Activated T-cell treated with anti-CD3 and anti-CD28 coated beads for 1 hour (primary cell): ENCODE results near the gene CDC25C.
"Not testable (repeated sequence)": the region's sequence is repeated elsewhere in the genome, so short reads cannot be mapped to it uniquely, and the experiment has no call there.

Source experiments
- DNase-seq: peaks from one replicate; pipeline ENCODE4 v3.0.0-alpha.2; 2020; ENCODE audit warnings: low read depth

The CDC25C gene

DNA sequence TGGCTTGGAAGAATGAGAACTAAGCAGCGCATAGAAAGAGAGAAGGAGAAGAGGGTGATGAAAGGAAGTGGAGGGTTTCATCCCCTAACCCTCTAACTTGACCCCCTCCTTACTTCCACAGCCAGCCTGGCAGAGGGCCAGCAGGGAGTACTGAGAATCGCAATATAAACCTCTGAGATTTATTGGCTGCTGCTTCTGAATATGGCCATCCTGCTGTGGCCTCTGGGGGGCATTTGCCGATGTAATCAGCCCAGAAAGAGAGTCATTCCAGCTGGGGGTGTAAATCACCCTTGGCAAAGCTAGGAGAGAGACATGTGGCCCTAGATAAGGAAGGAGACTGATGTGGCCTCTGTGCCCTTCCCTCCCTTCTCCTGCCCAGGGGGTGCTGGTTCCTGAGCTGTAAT, 56.2 kb downstream of the CDC25C start:
- no peak for DNase-seq

DNA sequence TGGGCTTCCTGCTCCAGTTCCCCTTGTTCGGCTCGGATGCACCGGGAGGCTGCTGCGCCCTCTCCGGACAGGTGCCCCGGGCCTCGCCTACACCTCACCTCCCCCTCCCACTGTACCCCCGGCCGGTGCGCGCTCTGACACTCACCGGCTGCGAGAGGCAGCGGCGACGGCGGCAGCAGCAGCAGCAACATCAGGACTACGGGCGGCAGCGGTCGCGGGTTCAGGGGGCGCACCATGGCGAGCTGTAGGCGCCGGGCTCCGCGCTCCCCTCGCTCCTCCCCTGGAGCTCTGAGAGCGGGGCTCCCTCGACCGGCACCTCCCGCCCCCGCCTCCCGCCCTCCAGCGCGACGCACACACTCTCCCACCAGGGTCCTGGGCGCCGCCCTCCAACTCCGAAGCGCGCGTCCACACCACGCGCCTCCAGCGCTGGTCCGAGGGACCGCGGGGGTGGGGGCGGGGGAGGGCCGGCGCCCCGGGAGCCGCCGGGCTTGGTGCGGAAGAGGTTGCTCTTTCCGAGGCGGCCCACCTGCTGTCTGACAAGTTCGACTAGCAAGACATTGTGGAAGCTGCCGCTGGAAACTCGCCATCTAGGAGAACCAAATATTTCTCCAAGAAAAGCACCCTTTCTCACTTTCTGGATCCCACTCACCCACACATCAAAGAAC, 57.3 kb downstream of the CDC25C start, which contains the start of gene GFRA3:
Gene GFRA3, minus strand, starts transcription at position 433 of the 665 bp plus-strand sequence. Its CDS starts 197 bp downstream, at position 236.
- no peak for DNase-seq

DNA sequence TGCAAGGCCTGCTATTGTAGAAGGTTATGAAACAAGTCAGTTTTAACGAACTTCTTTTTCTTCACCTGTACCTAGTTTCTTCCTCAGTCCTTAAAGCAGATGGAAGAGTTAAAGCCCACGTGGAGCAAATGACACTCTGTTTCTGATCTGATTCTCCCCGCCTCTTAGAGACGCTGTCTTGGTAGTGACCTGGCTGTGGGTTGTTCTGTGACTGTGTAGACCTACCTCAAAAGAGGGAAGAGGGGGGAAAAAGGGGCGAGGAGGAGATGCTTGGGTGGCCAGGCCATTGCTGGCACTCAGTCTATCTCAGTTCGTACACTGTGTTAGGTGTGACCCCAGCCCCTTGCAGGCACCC, 57.8 kb downstream of the CDC25C start:
- DNase-seq = no peak

- DNase-seq = no peak
These were observed 58.9 kb downstream of the CDC25C start for GRCh38 chr5:138272681-138273080.

- DNase-seq = no peak
These were observed 60.3 kb downstream of the CDC25C start for GRCh38 chr5:138271281-138271680.

GRCh38 chr5:138264183-138264582, 67.4 kb downstream of the CDC25C start:
- no peak for DNase-seq

GRCh38 chr5:138263581-138263980, 68.0 kb downstream of the CDC25C start:
- no peak for DNase-seq

- DNase-seq = no peak
These were observed 72.8 kb downstream of the CDC25C start for GRCh38 chr5:138258704-138259292.

DNA sequence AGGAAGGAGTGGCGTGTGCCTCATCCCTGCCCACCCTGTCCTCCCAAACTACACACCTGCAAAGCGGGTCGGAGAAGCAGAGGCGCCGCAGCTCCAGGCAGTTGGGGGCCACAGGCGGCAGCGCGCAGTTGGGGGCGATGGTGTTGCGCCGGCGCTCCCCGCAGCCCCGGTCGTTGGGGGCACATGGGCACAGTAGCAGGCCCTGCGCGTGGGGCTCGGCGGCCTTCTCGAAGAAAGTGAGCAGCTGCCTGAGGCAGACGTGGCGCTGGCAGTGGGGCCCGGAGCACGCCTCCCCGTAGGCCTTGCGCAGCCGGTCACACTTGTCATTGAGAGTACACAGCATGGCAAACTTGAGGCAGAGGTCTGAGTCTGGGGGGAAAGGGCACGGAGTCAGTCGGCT, 74.0 kb downstream of the CDC25C start:
- DNase-seq = no peak

- no peak for DNase-seq
These were observed 78.7 kb downstream of the CDC25C start for GRCh38 chr5:138252944-138253343.

- not testable (repeated sequence) for DNase-seq
These were observed 83.8 kb downstream of the CDC25C start for GRCh38 chr5:138247800-138248199.

- DNase-seq = no peak
These were observed 84.8 kb downstream of the CDC25C start for GRCh38 chr5:138246822-138247221.

- DNase-seq = no peak
These were observed 85.3 kb downstream of the CDC25C start for GRCh38 chr5:138246334-138246733.

DNA sequence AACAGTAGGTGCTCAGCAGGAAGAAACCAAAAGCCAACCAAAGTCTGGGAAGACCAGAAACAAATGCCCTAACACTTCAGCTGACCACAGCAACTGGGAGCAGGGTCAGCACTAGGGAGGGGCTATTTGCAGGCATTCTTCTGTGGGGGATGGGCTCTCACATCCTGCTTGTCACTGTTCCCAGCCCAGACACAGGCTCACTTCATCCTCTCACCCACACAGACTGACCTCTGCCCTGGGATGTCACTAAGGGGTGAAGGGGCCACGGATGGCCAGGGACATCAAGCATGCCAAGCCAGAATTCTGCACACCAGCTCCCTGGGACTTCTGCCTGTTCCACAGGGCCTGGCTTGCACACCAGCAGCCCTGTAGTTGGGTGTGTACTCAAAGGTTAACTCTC, 85.9 kb downstream of the CDC25C start:
- DNase-seq = no peak

DNA sequence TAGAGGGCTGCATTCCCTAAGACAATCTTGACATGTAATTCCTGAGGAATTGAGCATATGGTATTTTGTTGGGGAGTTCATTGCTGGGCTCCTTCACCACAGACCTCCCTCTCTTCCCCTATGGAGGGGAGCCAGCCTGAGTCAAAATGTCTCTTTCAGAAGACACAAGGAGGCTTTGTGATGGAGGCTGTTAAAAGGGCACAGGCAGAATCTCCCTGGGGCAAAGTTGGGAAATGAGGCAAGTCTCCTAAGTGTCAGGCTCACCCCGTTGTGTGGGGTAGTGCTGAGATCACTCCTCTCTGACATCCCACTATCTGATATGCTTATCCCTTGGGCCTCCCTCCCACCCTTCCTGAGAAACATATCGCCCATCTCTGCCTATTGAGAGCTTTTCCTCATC, 87.8 kb downstream of the CDC25C start:
- DNase-seq = no peak

DNA sequence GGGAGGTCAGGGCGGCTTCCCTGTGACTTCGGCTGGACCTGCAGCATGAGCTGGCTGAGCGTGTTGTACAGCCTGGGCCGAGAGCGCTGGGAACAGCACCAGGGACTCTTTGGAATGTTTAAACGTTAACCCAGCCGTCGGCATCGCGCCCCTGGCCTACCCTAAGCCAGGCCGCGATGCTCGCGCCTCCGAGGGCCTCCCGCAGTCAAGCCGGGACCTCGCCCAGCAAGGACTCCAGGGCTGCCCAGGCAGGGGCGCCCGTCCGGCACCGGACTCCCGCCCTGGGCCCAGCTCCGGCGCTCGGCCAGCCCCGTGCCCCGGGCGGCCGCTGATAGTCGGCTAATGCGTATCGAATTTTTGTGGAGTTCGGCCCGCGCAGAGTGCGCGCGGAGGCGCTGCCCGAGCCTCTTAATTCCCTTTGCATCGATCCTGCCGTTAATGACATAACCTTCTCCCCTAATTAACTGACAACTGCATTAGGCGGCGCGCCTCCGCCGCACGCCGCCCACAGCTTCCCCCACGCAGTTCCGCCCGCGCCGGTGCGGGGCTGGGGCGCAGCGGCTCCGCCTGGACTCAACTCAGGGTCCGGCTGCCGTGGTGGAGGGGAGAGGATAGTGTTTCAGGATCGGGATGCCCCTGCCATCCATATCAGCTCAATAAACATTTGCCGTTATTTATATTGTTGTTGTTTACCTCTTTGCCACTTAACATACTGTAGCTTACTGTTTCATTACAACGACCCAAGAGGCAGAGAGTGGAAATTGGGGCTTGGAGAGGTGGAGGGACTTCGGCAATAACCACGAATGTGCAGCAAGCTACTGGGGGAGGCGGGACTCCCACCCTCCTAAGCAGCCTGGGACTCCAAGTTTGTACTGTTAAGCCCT, 89.7 kb downstream of the CDC25C start:
- DNase-seq = no peak

DNA sequence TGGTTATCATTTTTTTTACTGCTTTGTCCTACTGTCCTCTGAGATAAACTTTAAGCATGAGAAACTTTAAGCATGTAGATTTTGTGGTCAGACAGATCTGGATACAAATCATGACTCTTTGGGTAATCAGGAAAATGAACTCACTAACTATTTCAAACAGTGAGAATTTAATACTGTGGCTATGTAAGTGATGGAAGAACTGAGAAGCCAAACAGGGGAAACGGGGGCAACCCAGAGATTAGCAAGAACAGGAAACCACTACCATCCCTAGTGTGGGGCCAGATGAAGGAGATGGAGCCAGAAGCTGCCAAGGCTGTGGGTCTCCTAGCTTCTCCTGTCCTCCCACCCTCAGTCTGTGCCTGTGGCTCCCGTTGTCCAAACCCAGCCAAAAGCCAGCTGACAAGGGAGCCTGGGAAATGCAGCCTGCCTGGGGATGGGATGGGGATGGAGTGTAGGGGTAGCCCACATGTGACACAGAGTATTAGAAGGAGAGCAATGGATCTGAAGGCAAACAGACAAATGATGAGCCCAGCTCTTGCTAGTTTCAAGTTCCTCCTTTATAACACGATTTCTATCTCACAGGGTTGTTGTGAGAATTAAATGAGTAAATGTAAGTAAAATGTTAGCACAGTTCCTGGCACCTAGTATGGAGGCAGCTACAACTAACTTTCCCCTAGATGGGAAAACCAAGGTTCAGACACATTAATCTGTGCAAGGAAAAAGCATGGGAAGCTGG, 90.8 kb downstream of the CDC25C start:
- DNase-seq = no peak

- DNase-seq = no peak
These were observed 93.6 kb downstream of the CDC25C start for GRCh38 chr5:138238034-138238433.
